Activated gamma-delta T cell treated with Interleukin-2 at 50 U/mL for 16 hours (primary cell): ENCODE measurements around the gene PAX8.

Source experiments
- DNase-seq: peaks from one replicate; pipeline ENCODE4 v3.0.0-alpha.2; 2020

PAX8 gene

GRCh38 chr2:113218283-113219091, 60.2 kb downstream of the PAX8 start:
- no peak for DNase-seq

GRCh38 chr2:113217455-113218282, 61.1 kb downstream of the PAX8 start:
- DNase-seq, result no peak

DNA sequence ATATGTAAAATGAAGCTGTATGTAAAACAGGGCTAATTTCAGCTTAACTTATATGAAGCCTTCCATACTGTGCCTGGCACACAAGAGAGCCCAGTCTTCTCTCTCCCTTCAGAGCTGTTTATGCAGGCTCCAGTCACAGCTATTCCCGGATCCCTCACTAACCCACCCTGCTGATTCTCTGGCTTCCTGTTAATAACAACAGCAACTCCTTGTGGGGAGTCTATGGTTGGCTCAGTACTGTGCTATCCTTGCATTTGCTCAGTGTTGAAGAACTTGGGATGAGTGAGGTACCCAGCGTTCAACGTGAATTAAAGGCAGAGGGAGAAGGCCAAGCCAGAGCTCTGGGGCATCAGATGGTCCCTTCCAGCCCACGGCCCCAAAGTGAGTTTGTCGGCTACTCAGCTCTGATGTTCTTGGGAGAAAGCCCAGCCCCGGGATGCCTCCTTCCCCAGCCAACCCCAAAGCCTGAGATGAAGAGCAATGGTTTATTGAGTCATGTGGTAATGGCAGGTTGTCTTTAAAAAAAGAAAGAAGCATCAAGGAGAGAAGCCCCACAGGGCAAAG, 61.7 kb downstream of the PAX8 start:
- no peak for DNase-seq

DNA sequence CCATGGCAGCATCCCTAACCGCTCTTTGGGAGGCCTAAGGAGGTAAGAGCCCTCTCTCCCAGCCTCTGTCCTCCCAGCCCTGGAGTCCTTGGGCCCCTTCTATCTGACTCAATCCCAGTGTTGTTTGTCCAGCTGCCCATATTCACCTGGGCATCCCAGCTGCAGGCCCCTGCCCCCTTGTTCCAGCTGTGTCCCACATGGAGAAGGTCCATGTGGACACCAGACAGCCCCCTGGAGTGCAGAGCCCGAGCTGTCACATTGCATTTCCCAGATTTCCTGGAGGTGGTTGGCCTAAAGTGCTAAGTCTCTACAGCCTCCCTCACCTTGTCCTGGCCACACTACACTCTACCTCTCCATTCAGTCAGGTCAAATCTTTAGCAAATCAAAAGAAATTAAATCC, 62.4 kb downstream of the PAX8 start:
- no peak for DNase-seq

- DNase-seq, result no peak
Measured at GRCh38 chr2:113215056-113215455, 63.7 kb downstream of the PAX8 start.

GRCh38 chr2:113214141-113214540, 64.6 kb downstream of the PAX8 start:
- DNase-seq, result no peak

DNA sequence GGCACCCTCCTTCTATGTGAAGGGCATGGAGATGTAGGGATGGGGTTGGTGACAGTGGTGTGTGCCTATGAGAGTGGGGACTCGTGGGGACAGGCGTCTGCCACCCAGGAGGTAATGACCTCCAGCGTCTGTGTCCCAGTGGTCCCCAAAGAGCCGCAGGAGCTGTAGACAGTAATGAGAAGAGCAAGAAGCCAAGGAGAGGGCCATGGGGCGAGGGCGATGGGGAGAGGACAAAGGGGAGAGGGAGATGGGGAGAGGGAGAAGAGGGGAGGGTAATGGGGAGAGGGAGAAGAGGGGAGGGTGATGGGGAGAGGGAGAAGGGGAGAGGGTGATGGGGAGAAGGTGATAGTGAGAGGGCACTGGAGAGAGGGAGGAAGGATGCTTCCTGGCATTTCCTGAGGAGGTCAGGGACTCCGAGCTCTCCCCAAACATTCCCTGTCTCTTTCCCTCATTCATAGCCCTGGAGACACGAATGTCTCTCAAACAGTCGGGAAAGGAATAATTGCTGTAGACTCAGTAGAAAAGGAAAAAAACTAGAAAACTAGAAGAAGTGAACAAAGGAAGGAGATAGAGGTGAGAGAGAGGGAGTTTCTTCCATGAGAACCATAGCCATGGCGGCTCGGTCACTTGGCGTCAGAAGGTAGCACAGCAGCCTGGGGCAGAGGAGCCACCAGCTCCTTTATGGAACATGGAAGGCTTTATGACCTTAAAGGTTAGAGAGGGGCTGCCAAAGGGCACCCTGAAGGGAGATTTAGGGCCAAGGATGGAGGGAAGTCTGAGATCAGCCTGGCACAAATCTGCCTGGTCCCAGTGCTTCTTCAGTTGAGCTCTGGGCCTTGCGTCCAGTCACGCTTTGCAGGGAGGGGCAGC, 65.4 kb downstream of the PAX8 start:
- no peak for DNase-seq

- no peak for DNase-seq
Measured at GRCh38 chr2:113212245-113213060, 66.3 kb downstream of the PAX8 start.

GRCh38 chr2:113211226-113212105, 67.3 kb downstream of the PAX8 start:
- no peak for DNase-seq

DNA sequence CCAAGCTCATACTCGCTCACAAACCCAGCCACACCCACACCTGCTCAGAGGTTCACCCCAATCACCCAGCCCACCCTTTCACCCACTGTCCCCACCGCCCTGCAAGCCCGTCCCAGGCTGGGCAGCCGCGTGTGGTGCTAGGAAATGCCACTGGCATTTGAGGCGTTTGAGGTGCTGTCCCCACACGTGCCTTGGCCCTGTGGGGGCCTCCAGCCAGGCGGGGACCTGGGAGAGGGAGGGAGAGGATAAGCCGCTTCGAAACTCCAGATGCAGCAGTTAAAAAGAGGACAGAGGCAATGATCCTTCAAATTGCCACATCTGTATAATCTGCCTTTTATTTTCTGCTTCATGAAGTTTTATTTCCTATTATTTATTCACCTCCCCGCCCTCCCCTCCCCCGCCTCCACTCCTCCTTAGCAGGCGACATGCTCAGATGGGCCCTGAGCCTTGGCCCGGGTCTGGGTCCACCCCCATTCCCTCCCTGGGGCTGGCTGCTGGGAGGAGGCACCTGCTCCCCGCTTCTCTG, 69.0 kb downstream of the PAX8 start:
- no peak for DNase-seq

DNA sequence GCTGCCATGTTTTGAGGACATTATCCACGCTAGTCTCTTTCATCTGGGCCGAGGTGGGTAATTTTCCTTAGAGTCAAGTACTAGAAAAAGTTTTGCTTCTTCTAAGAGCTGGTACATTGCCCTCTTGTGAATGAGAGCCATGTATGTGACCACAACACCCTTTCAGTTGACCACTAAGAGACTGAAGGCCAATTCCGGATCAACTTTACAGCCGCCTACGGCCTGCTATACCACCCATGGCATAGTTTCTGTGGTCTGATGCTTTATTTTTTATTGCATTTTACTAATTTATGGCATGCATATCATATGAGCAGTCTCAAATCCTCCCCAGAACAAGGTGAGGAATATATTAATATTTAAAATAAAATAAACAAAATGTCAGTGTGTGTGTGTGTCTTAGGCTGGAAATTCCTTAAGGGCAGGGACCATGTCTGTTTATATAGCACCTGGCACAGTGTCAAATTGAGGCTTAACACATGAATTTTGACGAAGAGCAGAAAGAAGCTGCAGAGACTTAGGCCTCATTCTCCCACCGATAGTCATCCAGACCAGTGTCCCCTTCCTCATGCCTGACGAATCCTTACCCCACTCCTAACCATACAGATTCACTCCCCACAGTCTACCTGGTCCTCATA, 69.6 kb downstream of the PAX8 start:
- no peak for DNase-seq

- DNase-seq, result no peak
Measured at GRCh38 chr2:113208396-113208795, 70.3 kb downstream of the PAX8 start.

- DNase-seq, result no peak
Measured at GRCh38 chr2:113207021-113207420, 71.7 kb downstream of the PAX8 start.

DNA sequence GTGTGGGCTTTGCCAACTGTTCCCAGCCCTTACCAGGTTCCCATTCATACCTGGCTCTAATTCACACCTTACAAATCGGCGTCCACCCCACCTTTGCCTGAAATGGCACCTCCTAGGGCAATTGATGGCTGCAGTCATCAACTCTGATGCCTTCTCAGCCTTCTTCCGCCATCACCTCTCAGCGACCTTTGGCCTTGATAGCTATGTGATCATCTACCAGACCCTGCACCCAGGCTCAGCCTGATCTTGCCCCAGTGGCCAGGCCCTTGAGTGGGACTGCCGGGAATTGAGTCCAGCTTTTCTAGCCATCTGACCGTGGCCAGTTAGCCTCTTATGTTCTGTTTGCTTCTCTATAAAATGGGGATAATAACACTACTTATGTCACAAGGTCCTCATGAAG, 72.5 kb downstream of the PAX8 start:
- DNase-seq, result no peak

- DNase-seq, result peak; percentile 75
Measured at GRCh38 chr2:113203901-113204519, 74.7 kb downstream of the PAX8 start.

DNA sequence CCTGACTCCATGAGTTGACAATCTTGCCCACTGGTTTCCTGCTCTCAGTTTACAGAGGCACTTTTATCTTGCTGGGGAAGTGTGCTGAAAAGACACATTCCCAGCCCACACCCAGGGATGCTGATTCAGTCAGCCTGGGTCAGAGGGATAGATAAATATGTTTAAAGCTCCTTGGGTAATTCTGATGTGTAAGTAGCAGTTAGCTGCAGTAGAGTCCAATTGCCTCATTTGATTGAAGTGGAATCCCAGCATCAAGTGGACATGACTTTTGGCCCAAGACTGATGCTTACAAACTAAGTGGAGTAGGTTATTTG, 75.5 kb downstream of the PAX8 start:
- no peak for DNase-seq

DNA sequence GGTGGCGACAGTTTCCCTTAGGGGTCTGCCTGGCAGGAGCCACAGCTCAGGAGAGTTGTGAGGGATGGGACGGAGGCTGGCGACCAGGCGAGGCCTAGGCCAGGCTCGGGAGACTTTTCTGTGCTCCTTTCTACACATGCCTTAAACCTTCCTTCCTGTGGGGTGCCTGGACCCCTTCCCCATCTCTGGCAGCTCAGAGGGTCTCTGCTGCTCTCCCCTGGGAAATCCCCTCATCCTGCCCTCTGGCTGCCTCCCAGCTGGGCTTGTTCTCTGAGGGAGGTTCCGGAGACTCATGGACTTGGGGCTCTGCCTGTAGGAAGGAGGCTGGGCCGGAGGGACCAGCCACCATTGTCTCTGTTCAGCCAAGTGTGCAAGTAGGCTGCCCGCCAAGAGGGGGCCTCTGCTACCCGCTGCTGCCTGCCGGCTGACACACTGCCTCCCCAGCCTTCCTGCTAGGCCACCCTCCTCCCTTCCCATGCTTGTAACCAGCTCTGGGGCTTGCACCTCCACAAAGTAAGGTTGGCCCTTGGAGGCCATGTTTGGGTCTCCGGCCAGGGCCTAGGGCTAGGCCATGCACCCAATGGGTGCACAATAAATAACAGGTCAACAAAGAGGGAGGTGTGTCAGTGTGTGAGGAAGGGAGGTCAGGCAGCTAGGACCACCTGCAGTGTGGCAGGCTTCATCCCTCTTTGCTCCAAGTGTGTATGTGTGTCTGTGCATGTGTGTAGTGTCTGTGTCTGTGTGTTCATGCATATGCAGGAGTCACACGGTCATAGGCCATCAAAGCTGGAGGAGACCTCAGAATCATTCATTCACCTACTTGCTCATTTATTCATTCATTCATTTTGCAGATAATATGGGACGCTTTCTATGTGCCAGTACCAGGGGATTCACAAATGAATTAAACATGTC, 76.2 kb downstream of the PAX8 start:
- DNase-seq, result no peak

GRCh38 chr2:113201496-113202304, 77.0 kb downstream of the PAX8 start:
- DNase-seq, result no peak
